22Rv1 (cell line): ENCODE data around the gene CACNA1F.

Experiments used
- H3K27ac ChIP-seq: fragments of 450-650 bp; 2 replicates; pipeline ENCODE4 v1.5.1; 2017
- CTCF ChIP-seq: fragments of 450-650 bp; IDR thresholded peaks from 2 replicates; pipeline ENCODE4 v1.5.1; 2017; ENCODE audit warnings: mild to moderate bottlenecking
- ZFX ChIP-seq: fragments of 450-650 bp; IDR thresholded peaks from 2 replicates; pipeline ENCODE4 v1.6.1; 2017; ENCODE audit warnings: antibody characterized with exemption, borderline replicate concordance

The CACNA1F gene

DNA sequence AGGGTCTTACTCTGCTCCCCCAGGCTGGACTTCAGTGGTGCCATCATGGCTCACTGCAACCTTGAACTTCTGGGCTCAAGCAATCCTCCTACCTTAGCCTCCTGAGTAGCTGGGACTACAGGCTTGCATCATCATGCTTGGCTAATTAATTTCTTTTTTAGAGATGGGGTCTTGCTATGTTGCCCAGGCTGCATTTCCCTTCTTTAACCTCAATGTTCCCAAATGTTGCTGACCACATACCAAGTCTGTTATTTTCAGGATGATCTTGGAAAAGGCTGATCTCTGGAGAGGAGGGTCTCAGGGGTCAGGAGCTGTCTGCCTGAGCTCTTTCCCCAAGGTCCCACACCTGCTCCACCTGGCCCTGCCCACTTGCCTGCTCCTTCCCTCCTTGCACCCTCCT, 13.0 kb downstream of the CACNA1F start:
- no peak overlapping the region for H3K27ac ChIP-seq
- TF ChIP-seq ZFX = no peak
- TF ChIP-seq CTCF = no peak

DNA sequence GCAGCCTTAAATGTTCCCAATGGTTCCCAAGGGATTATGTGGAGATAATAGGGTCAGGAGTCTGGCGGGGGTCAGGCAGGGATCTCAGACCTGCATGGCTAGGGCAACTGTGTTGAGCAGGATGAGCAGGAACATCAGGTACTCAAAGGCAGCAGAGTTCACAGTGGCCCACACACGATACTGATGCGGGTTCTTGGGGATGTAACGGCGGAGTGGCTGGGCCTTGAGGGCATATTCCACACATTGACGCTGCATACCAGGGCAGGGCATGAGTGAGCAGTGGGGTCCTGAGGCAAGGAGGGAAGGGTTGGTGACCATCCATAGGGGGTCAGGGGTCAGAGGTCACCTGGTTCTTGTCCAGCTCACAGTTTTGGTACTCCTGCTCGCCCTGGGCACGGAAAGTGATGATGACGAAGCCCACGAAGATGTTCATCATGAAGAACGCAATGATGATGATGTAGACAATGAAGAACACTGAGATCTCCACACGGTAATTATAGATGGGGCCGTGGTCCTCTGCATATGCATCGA, 18.1 kb downstream of the CACNA1F start:
- no peak for TF ChIP-seq ZFX
- TF ChIP-seq CTCF = no peak
- no peak overlapping the region for H3K27ac ChIP-seq

- no peak overlapping the region for H3K27ac ChIP-seq
- TF ChIP-seq CTCF (no peak), ZFX (no peak)
Measured at GRCh38 chrX:49214416-49214815, 18.7 kb downstream of the CACNA1F start.

DNA sequence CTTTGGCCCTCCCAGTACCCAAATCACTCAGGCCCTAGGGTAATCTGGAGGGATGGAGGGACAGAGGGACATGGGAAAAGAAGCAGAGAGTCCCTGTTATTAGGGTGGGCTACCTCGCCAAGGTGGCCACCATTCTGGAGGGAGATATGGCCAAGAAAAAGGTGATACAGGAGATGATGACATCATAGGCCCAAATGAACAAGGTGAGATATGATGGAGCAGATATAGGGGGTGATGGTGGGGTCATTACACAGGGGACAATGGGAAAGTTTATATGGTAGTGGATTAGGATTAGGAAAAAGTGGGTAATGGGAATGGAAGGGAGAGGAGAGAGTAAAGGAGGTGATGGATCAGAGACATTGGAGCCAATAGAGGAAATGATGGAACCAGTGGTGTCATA, 20.3 kb downstream of the CACNA1F start:
- H3K27ac ChIP-seq = no peak overlapping the region
- no peak for TF ChIP-seq ZFX
- TF ChIP-seq CTCF = no peak

DNA sequence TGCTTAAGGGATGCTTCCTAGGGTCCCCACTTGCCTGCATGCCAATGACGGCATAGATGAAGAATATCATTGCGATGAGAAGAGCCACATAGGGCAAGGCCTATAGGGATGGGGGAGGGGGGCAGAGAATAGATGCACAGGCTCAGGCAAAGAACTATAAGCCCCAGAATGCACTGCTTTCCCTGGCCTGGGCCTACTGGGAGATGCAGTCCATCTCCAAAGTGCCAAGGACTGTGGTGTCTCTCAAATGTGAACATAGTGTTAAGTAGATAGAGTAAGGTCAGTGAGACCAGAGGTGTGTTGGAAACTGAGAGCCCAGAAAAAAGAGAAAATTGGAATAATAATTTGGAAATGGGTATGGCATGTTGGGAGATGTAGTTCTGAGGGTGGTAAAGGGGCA, 20.9 kb downstream of the CACNA1F start:
- TF ChIP-seq CTCF (no peak), ZFX (no peak)
- H3K27ac ChIP-seq = no peak overlapping the region

DNA sequence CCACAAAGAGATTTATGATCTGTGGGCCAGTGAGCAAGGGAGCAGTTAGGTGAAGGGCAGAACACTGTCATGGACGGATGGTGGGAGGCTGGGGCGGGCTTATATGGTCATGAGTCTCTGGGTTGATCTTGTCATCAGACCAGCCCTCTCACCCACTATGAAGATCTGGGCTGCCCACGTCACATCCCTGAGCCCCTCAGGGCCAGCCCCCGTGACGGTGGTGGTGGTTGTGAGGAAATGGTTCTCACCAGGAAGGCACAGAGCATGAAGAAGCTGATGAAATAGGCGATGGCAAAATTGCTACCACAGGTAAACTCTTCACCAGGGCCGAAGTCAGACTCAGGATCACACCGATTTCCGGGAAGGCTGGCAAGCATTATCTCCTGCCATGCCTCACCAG, 22.1 kb downstream of the CACNA1F start:
- TF ChIP-seq CTCF = no peak
- no peak for TF ChIP-seq ZFX
- no peak overlapping the region for H3K27ac ChIP-seq

- no peak overlapping the region for H3K27ac ChIP-seq
- TF ChIP-seq CTCF (no peak), ZFX (no peak)
Measured at GRCh38 chrX:49210406-49210805, 22.7 kb downstream of the CACNA1F start.
